Upper lobe of right lung (tissue), 1 donor: Measurements from ENCODE around the gene MTR. TPM values are rescaled to one million over a fixed set of nuclear protein-coding genes. Genes with fewer than 3 reads are reported as not detected.

Experiments used
- ATAC-seq: fragments of 200-7000 bp; cut with Tn5 transposase; one replicate; pipeline ENCODE4 v1.9.1; 2020; ENCODE audit warnings: mild to moderate bottlenecking, moderate library complexity
- DNase-seq: peaks from one replicate; pipeline ENCODE4 v3.0.0-alpha.2; 2020
- H3K27ac ChIP-seq: fragments of 200-600 bp; one replicate; pipeline ENCODE4 v1.8.0; 2022
- H3K27me3 ChIP-seq: fragments of 200-600 bp; one replicate; pipeline ENCODE4 v1.8.0; 2022; ENCODE audit warnings: mild to moderate bottlenecking
- H3K36me3 ChIP-seq: fragments of 200-600 bp; one replicate; pipeline ENCODE4 v1.8.0; 2022
- H3K4me1 ChIP-seq: fragments of 200-600 bp; one replicate; pipeline ENCODE4 v1.8.0; 2022
- H3K4me3 ChIP-seq: fragments of 200-600 bp; one replicate; pipeline ENCODE4 v1.8.0; 2022; ENCODE audit warnings: mild to moderate bottlenecking
- H3K9me3 ChIP-seq: fragments of 200-600 bp; one replicate; pipeline ENCODE4 v1.8.0; 2022
- intact Hi-C: fragments of 100-400 bp; cut with DNase I; formaldehyde crosslinking; loops from one replicate; pipeline ENCODE4 v1.11.0; 2022
- total RNA-seq: library from RNA; stranded (reverse); fragmentation: NEBNext Ultra II Directional; extraction: Animal tissue kit (Norgen Biotek cat#: 25700); gene quantifications from one replicate; pipeline ENCODE4 v1.2.1, GENCODE V29; 2021
- TF ChIP-seq, protein P1 (sequence below): fragments of 200-600 bp; IDR thresholded peaks from one replicate; pipeline ENCODE4 v1.8.0; 2022; ENCODE audit warnings: antibody characterized with exemption
- donor health status: DM: no; HTN: yes; CAD: no; lungs with severe emphysema.

MTR gene
- total RNA-seq, 1 donor from 2014 or later = 37.9 TPM

DNA sequence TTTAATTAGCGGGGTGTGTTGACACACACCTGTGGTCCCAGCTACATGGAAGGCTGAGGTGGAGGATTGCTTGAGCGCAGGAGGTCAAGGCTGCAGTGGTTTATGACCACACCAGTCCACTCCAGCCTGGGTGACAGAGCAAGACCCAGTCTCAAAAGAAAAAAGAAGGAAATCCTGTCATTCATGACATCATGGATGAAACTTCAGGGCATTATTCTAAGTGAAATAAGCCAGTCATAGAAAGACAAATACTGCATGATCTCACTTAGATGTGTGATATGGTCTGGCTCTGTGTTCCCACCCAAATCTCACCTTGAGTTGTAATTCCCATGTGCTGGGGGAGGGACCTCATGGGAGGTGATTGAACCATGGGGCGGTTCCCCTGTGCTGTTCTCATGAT, 126.5 kb downstream of the MTR start:
- Histone ChIP-seq H3K36me3 (no peaks in the 10 kb centered on the region), H3K9me3 (peaks cover 6% of the 10 kb centered on the region), H3K4me3 (no peak overlapping the region), H3K27me3 (no peaks in the 10 kb centered on the region), H3K4me1 (no peaks in the 10 kb centered on the region), H3K27ac (no peak overlapping the region)
- TF ChIP-seq, protein P1, sequence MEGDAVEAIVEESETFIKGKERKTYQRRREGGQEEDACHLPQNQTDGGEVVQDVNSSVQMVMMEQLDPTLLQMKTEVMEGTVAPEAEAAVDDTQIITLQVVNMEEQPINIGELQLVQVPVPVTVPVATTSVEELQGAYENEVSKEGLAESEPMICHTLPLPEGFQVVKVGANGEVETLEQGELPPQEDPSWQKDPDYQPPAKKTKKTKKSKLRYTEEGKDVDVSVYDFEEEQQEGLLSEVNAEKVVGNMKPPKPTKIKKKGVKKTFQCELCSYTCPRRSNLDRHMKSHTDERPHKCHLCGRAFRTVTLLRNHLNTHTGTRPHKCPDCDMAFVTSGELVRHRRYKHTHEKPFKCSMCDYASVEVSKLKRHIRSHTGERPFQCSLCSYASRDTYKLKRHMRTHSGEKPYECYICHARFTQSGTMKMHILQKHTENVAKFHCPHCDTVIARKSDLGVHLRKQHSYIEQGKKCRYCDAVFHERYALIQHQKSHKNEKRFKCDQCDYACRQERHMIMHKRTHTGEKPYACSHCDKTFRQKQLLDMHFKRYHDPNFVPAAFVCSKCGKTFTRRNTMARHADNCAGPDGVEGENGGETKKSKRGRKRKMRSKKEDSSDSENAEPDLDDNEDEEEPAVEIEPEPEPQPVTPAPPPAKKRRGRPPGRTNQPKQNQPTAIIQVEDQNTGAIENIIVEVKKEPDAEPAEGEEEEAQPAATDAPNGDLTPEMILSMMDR = no peak
- ATAC-seq = no peak
- no peak for DNase-seq
- intact Hi-C loops = no loop called here

DNA sequence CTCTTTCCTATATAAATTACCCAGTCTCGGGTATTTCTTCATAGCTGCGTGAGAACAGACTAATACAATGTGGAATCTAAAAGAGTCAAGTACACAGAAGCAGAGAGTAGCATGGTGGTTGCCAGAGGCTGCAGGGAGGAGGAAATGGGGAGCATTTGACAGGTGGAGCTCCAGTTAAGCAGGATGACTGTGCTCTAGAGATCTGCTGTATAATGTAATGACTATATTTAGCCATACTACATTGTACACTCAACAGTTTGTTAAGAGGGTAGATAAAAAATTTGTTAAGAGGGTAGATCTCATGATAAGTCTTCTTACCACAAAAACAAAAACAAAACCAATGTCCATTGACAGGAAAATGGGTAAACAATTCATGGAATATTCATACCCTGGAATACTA, 127.1 kb downstream of the MTR start:
- H3K36me3 ChIP-seq = no peaks in the 10 kb centered on the region
- H3K4me1 ChIP-seq = no peaks in the 10 kb centered on the region
- TF ChIP-seq, protein P1 = no peak
- DNase-seq (no peak), ATAC-seq (no peak)
- no peaks in the 10 kb centered on the region for H3K27me3 ChIP-seq
- no peak overlapping the region for H3K4me3 ChIP-seq
- H3K27ac ChIP-seq = no peak overlapping the region
- H3K9me3 ChIP-seq = no peaks in the 10 kb centered on the region
- intact Hi-C loops = no loop called here

DNA sequence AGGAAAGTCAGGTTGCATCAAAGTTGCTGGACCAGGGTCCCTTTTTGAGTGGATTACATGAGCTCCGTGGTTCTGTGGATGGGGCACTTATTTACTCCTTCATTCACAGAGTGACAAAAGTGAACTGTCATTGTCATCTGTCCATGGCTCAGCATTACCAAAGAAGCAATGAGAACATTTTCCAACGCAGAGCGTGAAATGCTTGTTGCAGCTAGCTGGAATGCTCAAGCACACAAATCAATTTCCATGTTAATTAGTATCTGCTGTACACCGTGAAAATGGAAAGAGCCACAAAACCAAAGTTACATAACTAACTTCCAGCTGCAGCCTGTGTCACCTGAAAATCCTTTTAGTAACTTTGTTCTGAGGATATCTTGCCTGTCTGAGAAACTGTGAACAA, 130.3 kb downstream of the MTR start:
- DNase-seq = no peak
- no peaks in the 10 kb centered on the region for H3K4me1 ChIP-seq
- H3K4me3 ChIP-seq = no peak overlapping the region
- H3K27ac ChIP-seq = no peak overlapping the region
- H3K27me3 ChIP-seq = peaks cover 3% of the 10 kb centered on the region
- intact Hi-C loops = no loop called here
- no peak for ATAC-seq
- H3K36me3 ChIP-seq = no peaks in the 10 kb centered on the region
- TF ChIP-seq, protein P1 = no peak
- no peaks in the 10 kb centered on the region for H3K9me3 ChIP-seq

DNA sequence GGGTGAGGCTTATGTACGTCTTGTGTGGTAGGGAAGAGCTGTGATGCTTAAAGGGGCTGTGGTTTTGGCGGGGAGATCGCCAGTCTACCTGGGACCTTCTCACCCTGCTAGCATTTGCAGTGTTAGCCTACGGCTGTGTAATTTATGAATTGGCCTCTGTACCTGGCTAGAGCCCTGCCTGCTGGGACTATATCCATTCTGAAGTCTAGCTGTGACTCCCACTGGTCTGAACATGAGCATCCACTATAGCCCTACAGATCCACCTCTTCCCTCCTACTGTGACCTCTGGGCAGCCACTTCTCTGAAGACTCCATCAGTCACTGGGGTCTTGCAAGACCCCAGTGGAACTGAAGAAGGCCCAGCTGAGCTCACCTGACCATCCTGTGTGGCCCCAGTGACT, 135.4 kb downstream of the MTR start:
- DNase-seq (no peak), ATAC-seq (no peak)
- H3K4me3 ChIP-seq = no peak overlapping the region
- no peaks in the 10 kb centered on the region for H3K36me3 ChIP-seq
- H3K4me1 ChIP-seq = no peaks in the 10 kb centered on the region
- TF ChIP-seq, protein P1 = no peak
- intact Hi-C loops = no loop called here
- no peaks in the 10 kb centered on the region for H3K9me3 ChIP-seq
- H3K27me3 ChIP-seq = peaks cover 3% of the 10 kb centered on the region
- no peak overlapping the region for H3K27ac ChIP-seq

DNA sequence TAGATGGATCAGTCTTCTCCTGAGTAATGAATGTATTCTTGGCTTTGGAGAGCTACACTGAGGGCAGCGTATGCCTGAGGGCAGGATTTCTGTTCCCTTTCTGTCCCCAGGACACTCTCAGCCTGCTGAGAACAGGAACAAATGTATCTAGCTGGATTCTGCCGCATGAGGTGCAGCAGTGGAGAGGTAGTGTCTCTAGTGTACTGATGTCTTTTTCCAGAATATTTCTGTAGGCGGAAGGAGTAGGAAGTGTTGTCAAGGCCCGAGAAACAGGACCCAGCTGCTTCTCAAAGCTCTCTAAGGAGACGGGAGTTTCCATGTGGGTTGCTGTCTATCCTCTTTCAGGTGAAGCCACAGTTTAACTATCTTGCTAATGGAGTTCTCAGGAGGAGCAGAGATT, 143.7 kb downstream of the MTR start:
- no peak for DNase-seq
- intact Hi-C loops = no loop called here
- H3K4me1 ChIP-seq = no peaks in the 10 kb centered on the region

More for the DNA sequence above, 143.7 kb downstream of the MTR start:
- Histone ChIP-seq H3K4me3 (no peak overlapping the region), H3K27me3 (no peaks in the 10 kb centered on the region), H3K9me3 (no peaks in the 10 kb centered on the region), H3K36me3 (no peaks in the 10 kb centered on the region), H3K27ac (no peak overlapping the region)
- TF ChIP-seq, protein P1 = no peak
- no peak for ATAC-seq
